SK-N-SH treated with all-trans-retinoic acid at 6 μM for 48 hours (cell line): Measurements from ENCODE around the gene ARHGEF25.

Experiments used
- ARNTL ChIP-seq: fragments of 450-650 bp; formaldehyde crosslinking; IDR thresholded peaks from 2 replicates; pipeline ENCODE4 v1.5.0; 2020; ENCODE audit warnings: low read depth, mild to moderate bottlenecking, moderate library complexity, borderline replicate concordance
- BACH2 ChIP-seq: fragments of 250-450 bp; sonication (Bioruptor Pico); IDR thresholded peaks from 2 replicates; pipeline ENCODE4 v1.9.0; 2021; ENCODE audit warnings: mild to moderate bottlenecking, borderline replicate concordance
- CSRNP3 ChIP-seq: fragments of 250-450 bp; sonication (Bioruptor Pico); IDR thresholded peaks from 2 replicates; pipeline ENCODE4 v1.5.1; 2021; ENCODE audit warnings: mild to moderate bottlenecking, moderate library complexity
- GLIS3 ChIP-seq: fragments of 250-450 bp; sonication (Bioruptor Pico); IDR thresholded peaks from 2 replicates; pipeline ENCODE4 v1.5.0; 2020; ENCODE audit warnings: mild to moderate bottlenecking, moderate library complexity
- PPARA ChIP-seq: fragments of 250-450 bp; sonication (Bioruptor Pico); IDR thresholded peaks from 2 replicates; pipeline ENCODE4 v1.5.0; 2020; ENCODE audit warnings: mild to moderate bottlenecking, borderline replicate concordance
- RARB ChIP-seq: fragments of 250-450 bp; sonication (Bioruptor Pico); IDR thresholded peaks from 2 replicates; pipeline ENCODE4 v1.8.0; 2021; ENCODE audit warnings: mild to moderate bottlenecking, moderate library complexity
- SNAI2 ChIP-seq: fragments of 250-450 bp; sonication (Bioruptor Pico); IDR thresholded peaks from 2 replicates; pipeline ENCODE4 v1.5.0; 2020; ENCODE audit warnings: mild to moderate bottlenecking, moderate library complexity
- TCF4 ChIP-seq: fragments of 250-450 bp; sonication (Bioruptor Pico); IDR thresholded peaks from 2 replicates; pipeline ENCODE4 v1.8.0; 2021; ENCODE audit warnings: mild to moderate bottlenecking, moderate library complexity, borderline replicate concordance
- TOX ChIP-seq: fragments of 250-450 bp; sonication (Bioruptor Pico); IDR thresholded peaks from 2 replicates; pipeline ENCODE4 v1.8.0; 2021; ENCODE audit warnings: mild to moderate bottlenecking, moderate library complexity, borderline replicate concordance
- ZC3H10 ChIP-seq: fragments of 250-450 bp; sonication (Bioruptor Pico); IDR thresholded peaks from 2 replicates; pipeline ENCODE4 v1.5.1; 2021; ENCODE audit warnings: mild to moderate bottlenecking, moderate library complexity
- ZFP30 ChIP-seq: fragments of 450-650 bp; formaldehyde crosslinking; IDR thresholded peaks from 2 replicates; pipeline ENCODE4 v1.5.0; 2022; ENCODE audit warnings: mild to moderate bottlenecking, moderate library complexity
- ZNF565 ChIP-seq: fragments of 450-650 bp; formaldehyde crosslinking; conservative IDR thresholded peaks from 2 replicates; pipeline ENCODE4 v1.5.0; 2020; ENCODE audit warnings: low read depth, mild to moderate bottlenecking, moderate library complexity
- ZNF8 ChIP-seq: fragments of 450-650 bp; formaldehyde crosslinking; IDR thresholded peaks from 2 replicates; pipeline ENCODE4 v1.5.0; 2020; ENCODE audit warnings: mild to moderate bottlenecking, moderate library complexity
- TF ChIP-seq, protein P1 (sequence below): fragments of 250-450 bp; sonication (Bioruptor Pico); IDR thresholded peaks from 2 replicates; pipeline ENCODE4 v1.8.0; 2020; ENCODE audit warnings: mild to moderate bottlenecking, moderate library complexity, borderline replicate concordance

- TF ChIP-seq TCF4 = no peak
- TF ChIP-seq, protein P1, sequence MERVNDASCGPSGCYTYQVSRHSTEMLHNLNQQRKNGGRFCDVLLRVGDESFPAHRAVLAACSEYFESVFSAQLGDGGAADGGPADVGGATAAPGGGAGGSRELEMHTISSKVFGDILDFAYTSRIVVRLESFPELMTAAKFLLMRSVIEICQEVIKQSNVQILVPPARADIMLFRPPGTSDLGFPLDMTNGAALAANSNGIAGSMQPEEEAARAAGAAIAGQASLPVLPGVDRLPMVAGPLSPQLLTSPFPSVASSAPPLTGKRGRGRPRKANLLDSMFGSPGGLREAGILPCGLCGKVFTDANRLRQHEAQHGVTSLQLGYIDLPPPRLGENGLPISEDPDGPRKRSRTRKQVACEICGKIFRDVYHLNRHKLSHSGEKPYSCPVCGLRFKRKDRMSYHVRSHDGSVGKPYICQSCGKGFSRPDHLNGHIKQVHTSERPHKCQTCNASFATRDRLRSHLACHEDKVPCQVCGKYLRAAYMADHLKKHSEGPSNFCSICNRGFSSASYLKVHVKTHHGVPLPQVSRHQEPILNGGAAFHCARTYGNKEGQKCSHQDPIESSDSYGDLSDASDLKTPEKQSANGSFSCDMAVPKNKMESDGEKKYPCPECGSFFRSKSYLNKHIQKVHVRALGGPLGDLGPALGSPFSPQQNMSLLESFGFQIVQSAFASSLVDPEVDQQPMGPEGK (CRISPR knock-in tag) = no peak
- no peak for TF ChIP-seq ZNF565 (CRISPR knock-in tag)
- no peak for TF ChIP-seq ZC3H10 (CRISPR knock-in tag)
- TF ChIP-seq BACH2 = no peak
- no peak for TF ChIP-seq ZFP30
- no peak for TF ChIP-seq SNAI2
- TF ChIP-seq CSRNP3 (CRISPR knock-in tag) = no peak
- TF ChIP-seq ARNTL (CRISPR knock-in tag) = no peak
- TF ChIP-seq PPARA (CRISPR knock-in tag) = no peak
- no peak for TF ChIP-seq GLIS3 (CRISPR knock-in tag)
- TF ChIP-seq RARB (CRISPR knock-in tag) = no peak
- TF ChIP-seq TOX (CRISPR knock-in tag) = no peak
- no peak for TF ChIP-seq ZNF8 (CRISPR knock-in tag)
Observed at GRCh38 chr12:57571926-57572762, 39.1 kb upstream of the ARHGEF25 start.
